GM12878 (cell line): ENCODE measurements around the gene MVP. TPM values are rescaled to one million over a fixed set of nuclear protein-coding genes. Genes with fewer than 3 reads are reported as not detected.

Experiments
- ATAC-seq: fragments of 200-7000 bp; cut with Tn5 transposase; 3 replicates; pipeline ENCODE4 v1.9.1; 2020; ENCODE audit warnings: mild to moderate bottlenecking, moderate library complexity
- BruUV-seq: library from RNA; stranded (reverse); fragments of 400-500 nt; replicated peaks from 2 replicates; lab custom pipeline; 2021; lab: Mats Ljungman, UMichigan
- CTCF ChIA-PET: fragments of 300-600 bp; sonication (Branson Sonifier 250); formaldehyde crosslinking; extraction: SDS; loops from one replicate; lab custom pipeline; 2021; ENCODE audit warnings: inconsistent platforms; lab: Yijun Ruan, JAX
- POLR2A ChIA-PET: fragments of 350-600 bp; formaldehyde crosslinking; extraction: SDS; loops from one replicate; lab custom pipeline; 2021; ENCODE audit warnings: inconsistent platforms; lab: Charles Lee
- RAD21 ChIA-PET: fragments of 300-600 bp; sonication (Branson Sonifier 250); formaldehyde crosslinking; loops from one replicate; lab custom pipeline; 2023; ENCODE audit warnings: antibody characterized with exemption; ENCODE audit not compliant: unreplicated experiment; lab: Charles Lee
- SMC1A ChIA-PET: fragments of 300-600 bp; sonication (Branson Sonifier 250); formaldehyde crosslinking; loops from one replicate; lab custom pipeline; 2023; ENCODE audit not compliant: unreplicated experiment, uncharacterized antibody; lab: Charles Lee
- DNase-seq: peaks from one replicate; pipeline ENCODE4 v3.0.0-alpha.2; 2011; ENCODE audit warnings: low read depth, low spot score
- FAIRE-seq: peaks from 3 replicates; lab custom pipeline; 2011; peaks lifted over from hg19 to GRCh38; lab: Jason Lieb, UNC
- H2AFZ ChIP-seq: 2 replicates; pipeline ENCODE4 v1.6.0; 2011; ENCODE audit warnings: low read depth, low read length, control low read depth; ENCODE audit not compliant: control insufficient read depth
- H3K27ac ChIP-seq: 2 replicates; pipeline ENCODE4 v1.5.1; 2011; ENCODE audit warnings: control low read depth; ENCODE audit not compliant: control insufficient read depth, insufficient read depth
- H3K27me3 ChIP-seq, 2 experiments: replicated peaks in 1 of 2; 2 replicates each; pipeline versions ENCODE4 v1.6.0 to v1.6.1; 2011; ENCODE audit warnings: low read length in 1 of 2; ENCODE audit not compliant: control insufficient read depth in 2 of 2, insufficient read depth in 2 of 2
- H3K36me3 ChIP-seq, 2 experiments: 2 replicates each; pipeline ENCODE4 v1.5.1; 2011; ENCODE audit warnings: low read length in 1 of 2; ENCODE audit not compliant: control insufficient read depth in 2 of 2, insufficient read depth in 2 of 2
- H3K4me1 ChIP-seq: 2 replicates; pipeline ENCODE4 v1.6.1; 2011; ENCODE audit warnings: mild to moderate bottlenecking, low read length, moderate library complexity, mixed read lengths; ENCODE audit not compliant: control insufficient read depth, insufficient read depth
- H3K4me2 ChIP-seq: 2 replicates; pipeline ENCODE4 v1.6.0; 2011; ENCODE audit warnings: control low read depth; ENCODE audit not compliant: control insufficient read depth, insufficient read depth
- H3K4me3 ChIP-seq: fragments of 200-600 bp; sonication (generic); 2 replicates; pipeline ENCODE4 v1.5.1; 2016
- H3K79me2 ChIP-seq: 2 replicates; pipeline ENCODE4 v1.6.0; 2011; ENCODE audit warnings: low read length; ENCODE audit not compliant: control insufficient read depth, insufficient read depth
- H3K9ac ChIP-seq: 2 replicates; pipeline ENCODE4 v1.8.0; 2011; ENCODE audit warnings: low read length, control low read depth, mixed read lengths; ENCODE audit not compliant: control insufficient read depth, insufficient read depth
- H3K9me3 ChIP-seq: replicated peaks from 3 replicates; pipeline ENCODE4 v1.5.1; 2011; ENCODE audit warnings: mild to moderate bottlenecking, low read length; ENCODE audit not compliant: control insufficient read depth, insufficient read depth
- H4K20me1 ChIP-seq: 2 replicates; pipeline ENCODE4 v1.6.0; 2011; ENCODE audit not compliant: control insufficient read depth, insufficient read depth
- BCLAF1 ChIP-seq: fragments of 450-650 bp; IDR thresholded peaks from 2 replicates; pipeline ENCODE4 v1.6.1; 2017; ENCODE audit warnings: antibody characterized with exemption, mild to moderate bottlenecking, moderate library complexity
- CHD1 ChIP-seq: IDR thresholded peaks from 2 replicates; pipeline ENCODE4 v1.6.1; 2012; ENCODE audit warnings: low read depth, low read length, improper control_type of control experiment
- NBN ChIP-seq: fragments of 450-650 bp; IDR thresholded peaks from 2 replicates; pipeline ENCODE4 v1.6.1; 2016
- NR2F1 ChIP-seq: fragments of 450-650 bp; conservative IDR thresholded peaks from 2 replicates; pipeline ENCODE4 v1.6.1; 2017; ENCODE audit warnings: mild to moderate bottlenecking
- YY1 ChIP-seq: IDR thresholded peaks from 2 replicates; pipeline ENCODE4 v1.6.1; 2011; ENCODE audit warnings: low read depth, mild to moderate bottlenecking, low read length
- WGBS: methylation state at CpG from one replicate; pipeline ENCODE4 v1.1.6; 2016; ENCODE audit warnings: low lambda C conversion rate; ENCODE audit not compliant: insufficient replicate concordance, insufficient coverage; ENCODE audit errors: missing lambda C conversion rate; 5-methylcytosine and 5-hydroxymethylcytosine counted together
- in situ Hi-C: fragments of 300-500 bp; cut with MboI; formaldehyde crosslinking; loops from 9 replicates; pipeline ENCODE4 v1.14.3; 2018; ENCODE audit warnings: mixed read lengths
- intact Hi-C: fragments of 100-400 bp; cut with micrococcal nuclease; formaldehyde crosslinking; loops from one replicate; pipeline ENCODE4 v1.14.2; 2022; ENCODE audit not compliant: unreplicated experiment
- polyA plus RNA-seq, 11 experiments: library from polyadenylated mRNA; depleted of rRNA in 4 of 11; unstranded in 6 of 11; stranded (reverse) in 5 of 11; fragments of >200 nt; fragmentation: Nextera tagmentation in 4 of 11; fragmentation: Illumina TruSeq in 1 of 11; extraction: Ambion mirVana in 4 of 11; extraction: Trizol in 1 of 11; gene quantifications; 1 replicate in 1 of 11; 2 replicates in 10 of 11; pipeline versions ENCODE4 v1.2.1 to v1.2.3, GENCODE V29; 2011 to 2016; ENCODE audit warnings: inconsistent platforms in 2 of 11, missing spikeins in 2 of 11, low read depth in 1 of 11
- total RNA-seq, 4 experiments: library from RNA; depleted of rRNA in 3 of 4; stranded (reverse); fragments of >200 nt in 3 of 4; fragmentation: Illumina TruSeq in 1 of 4; extraction: Trizol in 1 of 4; gene quantifications; 2 replicates each; pipeline versions ENCODE4 v1.2.1 to v1.2.3, GENCODE V29; 2013 to 2021

MVP gene
- total and polyA plus RNA-seq, 10 of the 15 experiments (the other 5 are each of a cell fraction or from before 2014, with no cell fraction given), result 0.98 to 74.2 (median 54.7) TPM

DNA sequence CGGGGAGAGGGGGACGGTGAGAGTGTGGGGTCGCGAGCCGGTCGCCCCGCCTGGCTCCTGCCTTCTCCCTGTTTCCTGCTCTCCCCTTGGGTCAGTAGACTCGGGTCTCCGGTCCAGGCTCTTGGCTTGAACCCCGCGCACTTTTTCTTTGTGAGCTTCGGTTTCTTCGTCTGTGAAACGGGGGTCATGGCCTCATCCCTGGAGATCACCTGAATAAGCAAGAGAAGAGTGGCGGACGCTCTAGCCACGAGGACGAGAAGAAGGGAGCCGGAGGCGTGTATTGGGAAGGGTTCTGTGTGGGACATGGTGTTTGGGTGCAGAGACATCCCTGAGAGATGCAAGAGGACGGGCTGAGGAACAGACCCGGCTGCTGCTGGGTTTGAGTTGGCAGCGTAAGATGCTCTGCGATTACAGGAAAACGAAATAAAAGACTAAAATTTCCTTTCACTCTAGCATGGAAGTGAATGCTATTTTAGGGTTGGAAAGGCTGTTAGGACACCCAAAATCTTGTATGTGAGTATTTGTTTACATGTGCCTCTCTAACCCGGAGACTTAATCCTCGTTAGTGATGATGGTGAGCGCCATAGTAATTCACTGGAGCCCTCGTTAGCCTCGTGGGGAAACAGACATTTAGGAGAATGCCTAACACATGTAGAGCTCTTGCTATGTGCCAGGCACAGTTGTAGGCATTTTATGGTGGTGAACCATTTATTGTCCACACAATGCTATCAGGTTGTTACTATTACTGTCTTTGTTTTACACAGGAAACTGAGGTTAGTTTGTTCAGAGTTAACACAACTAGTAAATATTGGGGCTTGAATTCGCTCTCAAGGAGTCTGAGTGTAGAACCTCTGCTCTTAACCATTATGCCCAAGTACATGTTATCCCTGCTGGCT, 29.1 kb upstream of the MVP start:
- intact Hi-C loops (loop anchor here (1.0 to 5.0 kb wide), 2 partner anchors 14 to 89 kb away; no protein-coding TSS in a partner anchor), in situ Hi-C loops (no loop called here)
- ChIA-PET SMC1A (interaction anchor here (0.6 to 6.4 kb wide), 10 partner anchors 12 to 288 kb away, joined by 3 to 38 read pairs (median 5); partner anchors contain the start of gene MVP), RAD21 (interaction anchor here (0.7 to 1.7 kb wide), 15 partner anchors 11 to 182 kb away, joined by 3 to 8 read pairs (median 4); partner anchors contain the start of gene TAOK2), CTCF (interaction anchor here (0.8 to 5.3 kb wide), 16 partner anchors 8 to 100 kb away, joined by 3 to 32 read pairs (median 6); partner anchors contain the start of genes PAGR1 and ZG16), POLR2A (interaction anchor here (0.6 to 3.3 kb wide), 11 partner anchors 10 to 838 kb away, joined by 3 to 24 read pairs (median 4); partner anchors contain the start of genes ALDOA and MAZ)
- Histone ChIP-seq H3K9ac (peak overlapping the region; percentile 89), H4K20me1 (no peaks in the 10 kb centered on the region), H3K4me1 (peaks cover 9% of the 10 kb centered on the region; the same call in 1 of the 2 replicates), H3K4me3 (peak overlapping the region; percentile 93), H3K79me2 (peaks cover 53% of the 10 kb centered on the region), H2AFZ (peak overlapping the region; percentile 84), H3K36me3 (peaks cover 0 to 2% of the 10 kb centered on the region in 2 experiments; a peak in 2 of 4 replicates), H3K4me2 (peak overlapping the region; percentile 86), H3K9me3 (no peaks in the 10 kb centered on the region), H3K27me3 (no peaks in the 10 kb centered on the region), H3K27ac (peak overlapping the region; percentile 79)
- DNase-seq, result no peak
- peak; percentile 32 for ATAC-seq
- FAIRE-seq, result peak; percentile 23
- BruUV-seq, result TSS peak; percentile 74
- TF ChIP-seq YY1, result peak; percentile 48
- no peak for TF ChIP-seq BCLAF1
- TF ChIP-seq NBN, result no peak
- 0 out of 2 replicates have a peak, but pooled peaks have one; percentile 28 for TF ChIP-seq NR2F1
- no peak for TF ChIP-seq CHD1
- WGBS, result under 1% methylated on average over 31 of the region's 31 CpGs
